Naive thymus-derived CD4-positive, alpha-beta T cell (primary cell): Measurements from ENCODE around the gene GATAD2B. TPM values are rescaled to one million over a fixed set of nuclear protein-coding genes. Genes with fewer than 3 reads are reported as not detected.

Experiments
- ATAC-seq: fragments of 150-1000 bp; cut with Tn5 transposase; 2 replicates; pipeline ENCODE4 v1.10.0; 2021; ENCODE audit warnings: mild to moderate bottlenecking, moderate library complexity
- CTCF ChIA-PET: fragments of 350-600 bp; sonication (Branson Sonifier 250); formaldehyde crosslinking; loops from one replicate; lab custom pipeline; 2021; ENCODE audit warnings: antibody characterized with exemption; lab: Charles Lee
- POLR2A ChIA-PET: fragments of 350-600 bp; sonication (Branson Sonifier 250); formaldehyde crosslinking; loops from one replicate; lab custom pipeline; 2021; ENCODE audit warnings: antibody characterized with exemption, inconsistent platforms; lab: Charles Lee
- DNase-seq, 9 donors: peaks; one replicate each; pipeline versions ENCODE4 v3.0.0 to v3.0.0-alpha.2; 2020 to 2022; ENCODE audit warnings: mixed read lengths in 1 of 9
- H3K27ac ChIP-seq: one replicate; pipeline ENCODE4 v1.7.0; 2013; ENCODE audit warnings: mild to moderate bottlenecking, low read depth, low read length, moderate library complexity
- H3K27me3 ChIP-seq, 2 donors: one replicate each; pipeline ENCODE4 v1.7.0; 2013; ENCODE audit warnings: low read length in 2 of 2, mild to moderate bottlenecking in 2 of 2, moderate library complexity in 2 of 2; ENCODE audit not compliant: control insufficient read depth in 2 of 2, insufficient read depth in 2 of 2
- H3K36me3 ChIP-seq, 3 experiments: 1 replicate in 2 of 3; 2 replicates in 1 of 3; pipeline ENCODE4 v1.7.0; 2013; ENCODE audit warnings: low read length in 3 of 3, mild to moderate bottlenecking in 3 of 3, moderate library complexity in 1 of 3; ENCODE audit not compliant: insufficient read depth in 3 of 3, control insufficient read depth in 2 of 3
- H3K4me1 ChIP-seq, 2 donors: one replicate each; pipeline ENCODE4 v1.7.0; 2013; ENCODE audit warnings: low read length in 2 of 2, mild to moderate bottlenecking in 2 of 2, moderate library complexity in 1 of 2; ENCODE audit not compliant: control insufficient read depth in 2 of 2, insufficient read depth in 2 of 2
- H3K4me3 ChIP-seq: 2 replicates; pipeline ENCODE4 v1.7.0; 2013; ENCODE audit warnings: mild to moderate bottlenecking, low read length
- H3K9me3 ChIP-seq, 3 experiments: 1 replicate in 2 of 3; 2 replicates in 1 of 3; pipeline ENCODE4 v1.7.0; 2013; ENCODE audit warnings: low read length in 3 of 3; ENCODE audit not compliant: control insufficient read depth in 2 of 3
- H3K27ac Mint-ChIP-seq, 9 donors: one replicate each; pipeline ENCODE4 v1.8.0; 2020 to 2022; ENCODE audit warnings: mixed read lengths in 9 of 9, mild to moderate bottlenecking in 8 of 9, moderate library complexity in 5 of 9, inconsistent platforms in 2 of 9
- H3K27me3 Mint-ChIP-seq, 5 donors: one replicate each; pipeline ENCODE4 v1.8.0; 2021 to 2022; ENCODE audit warnings: mixed read lengths in 5 of 5, mild to moderate bottlenecking in 1 of 5
- H3K36me3 Mint-ChIP-seq, 5 donors: one replicate each; pipeline ENCODE4 v1.8.0; 2020 to 2022; ENCODE audit warnings: mixed read lengths in 5 of 5, mild to moderate bottlenecking in 3 of 5, inconsistent platforms in 1 of 5
- H3K4me1 Mint-ChIP-seq, 7 donors: one replicate each; pipeline ENCODE4 v1.8.0; 2020 to 2022; ENCODE audit warnings: mixed read lengths in 7 of 7, mild to moderate bottlenecking in 3 of 7, inconsistent platforms in 1 of 7
- H3K4me3 Mint-ChIP-seq, 10 donors: one replicate each; pipeline ENCODE4 v1.8.0; 2020 to 2022; ENCODE audit warnings: mild to moderate bottlenecking in 10 of 10, mixed read lengths in 10 of 10, moderate library complexity in 6 of 10, inconsistent platforms in 2 of 10
- H3K9me3 Mint-ChIP-seq, 11 donors: one replicate each; pipeline ENCODE4 v1.8.0; 2020 to 2022; ENCODE audit warnings: mixed read lengths in 11 of 11, mild to moderate bottlenecking in 4 of 11, inconsistent platforms in 1 of 11, moderate library complexity in 1 of 11
- intact Hi-C, 2 donors: fragments of 100-400 bp; cut with micrococcal nuclease; formaldehyde crosslinking; loops; one replicate each; pipeline ENCODE4 v1.15.1; 2023
- polyA plus RNA-seq, 2 donors: library from polyadenylated mRNA; unstranded; fragments of 300-500 nt; fragmentation: Illumina TruSeq; gene quantifications; one replicate each; pipeline ENCODE4 v1.2.3, GENCODE V29; 2021
- total RNA-seq, 6 experiments: library from RNA in 5 of 6; stranded (reverse) in 5 of 6; gene quantifications; 1 replicate in 5 of 6; 2 replicates in 1 of 6; pipeline ENCODE4 v1.2.3 and lab custom pipeline; 2021 to 2026

GATAD2B gene
- total and polyA plus RNA-seq, 7 experiments from 2014 or later = 4.8 to 102 (median 73.7) TPM

DNA sequence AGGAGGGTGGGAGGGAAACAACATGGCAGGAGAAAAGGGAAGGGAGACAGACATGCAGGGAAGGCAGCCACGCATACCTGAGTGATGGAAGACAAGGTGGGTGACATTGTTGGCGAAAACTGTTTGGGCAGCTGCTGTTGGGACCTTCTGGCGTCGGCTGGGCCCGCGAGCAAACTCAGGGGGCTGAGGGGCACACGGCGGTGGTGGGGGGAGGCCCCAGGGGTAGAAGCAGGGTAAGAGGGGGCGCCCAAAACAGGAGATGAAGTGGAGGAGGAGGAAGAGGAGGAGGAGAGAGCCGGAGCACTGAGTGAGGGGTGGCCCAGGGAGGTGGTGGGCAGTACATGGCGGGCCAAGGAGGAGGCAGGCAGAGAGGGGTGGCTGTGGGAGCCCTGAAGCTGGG lies 28.4 kb upstream of the GATAD2B start:
- ATAC-seq = no peak
- peaks cover 17 to 28% of the 10 kb centered on the region in 2 donors for H3K4me1 ChIP-seq
- intact Hi-C loops = no loop called here
- H3K9me3 ChIP-seq = no peaks in the 10 kb centered on the region
- no peak overlapping the region for H3K4me3 ChIP-seq
- Mint-ChIP-seq H3K27ac (peak overlapping the region in 8 of 9 donors; percentile 2 to 89 (median 66)), H3K27me3 (no peaks in the 10 kb centered on the region), H3K9me3 (no peaks in the 10 kb centered on the region), H3K4me1 (peaks cover 19 to 45% (median 32%) of the 10 kb centered on the region in 7 donors), H3K36me3 (peaks cover 0 to 36% (median 20%) of the 10 kb centered on the region in 5 donors), H3K4me3 (peak overlapping the region in 1 of 10 donors; percentile 41)
- CTCF ChIA-PET = no interaction called here
- POLR2A ChIA-PET = no interaction called here
- no peaks in the 10 kb centered on the region for H3K27me3 ChIP-seq
- DNase-seq = no peak
- H3K36me3 ChIP-seq = peaks cover 27 to 72% (median 41%) of the 10 kb centered on the region in 3 experiments
- no peak overlapping the region for H3K27ac ChIP-seq

DNA sequence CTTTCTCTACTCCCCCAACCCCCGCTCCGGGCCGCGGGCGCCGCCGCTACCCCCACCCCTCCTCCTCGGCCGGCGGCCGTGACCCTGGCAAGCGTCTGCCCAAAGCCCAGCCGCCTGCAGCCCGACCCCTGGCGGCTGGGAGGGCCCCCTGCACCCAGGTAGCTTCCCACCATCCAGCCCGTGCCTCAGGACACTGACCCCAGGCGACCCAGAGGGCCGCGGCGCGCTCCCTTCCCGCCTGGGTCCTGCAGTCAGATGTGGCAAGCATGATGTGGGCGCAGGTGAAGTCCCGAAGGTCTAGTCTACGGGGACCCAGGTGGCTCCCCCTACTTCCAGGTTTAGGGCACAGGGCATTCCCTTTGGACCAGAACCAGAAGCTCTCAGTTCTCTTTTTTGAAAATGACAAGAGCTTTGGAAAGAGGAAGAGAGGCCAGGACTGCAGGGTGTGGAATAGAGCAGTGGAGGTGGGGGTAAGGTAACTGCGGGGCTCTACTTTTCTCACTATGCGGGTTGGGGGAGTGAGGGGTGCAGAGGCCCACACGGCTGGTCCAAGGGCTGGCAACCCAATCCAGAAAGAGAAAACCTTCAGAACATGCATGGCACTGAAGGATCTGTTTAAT lies 24.0 kb upstream of the GATAD2B start, which contains the start of gene DENND4B:
TSS of gene DENND4B (minus strand) at position 97 of the 620 bp plus-strand sequence. CDS start 2,344 bp downstream, outside the sequence.
- Mint-ChIP-seq H3K9me3 (peaks cover 0 to 6% (median 0%) of the 10 kb centered on the region in 11 donors), H3K4me3 (peak within 1 kb of the TSS; percentile 93 to 99 (median 96)), H3K36me3 (peaks cover 0 to 33% (median 19%) of the 10 kb centered on the region in 5 donors), H3K27ac (peak within 1 kb of the TSS; percentile 90 to 98 (median 96)), H3K27me3 (no peaks in the 10 kb centered on the region), H3K4me1 (peaks cover 20 to 44% (median 39%) of the 10 kb centered on the region in 7 donors)
- H3K27ac ChIP-seq = peak within 1 kb of the TSS; percentile 89
- peaks cover 19 to 66% (median 33%) of the 10 kb centered on the region in 3 experiments for H3K36me3 ChIP-seq
- CTCF ChIA-PET = interaction anchor here (0.7 to 3.6 kb wide), 13 partner anchors 10 to 150 kb away, joined by 3 to 36 read pairs (median 5); partner anchors contain the start of genes CREB3L4, CRTC2, GATAD2B and JTB
- peak; percentile 55 to 85 (median 68) for DNase-seq
- peak; percentile 75 for ATAC-seq
- H3K9me3 ChIP-seq = no peaks in the 10 kb centered on the region
- peak within 1 kb of the TSS; percentile 94 for H3K4me3 ChIP-seq
- no peaks in the 10 kb centered on the region for H3K27me3 ChIP-seq
- POLR2A ChIA-PET = interaction anchor here (0.6 to 7.3 kb wide), 17 partner anchors 9 to 321 kb away, joined by 3 to 159 read pairs (median 8); partner anchors contain the start of genes CREB3L4, CRTC2, GATAD2B and JTB
- intact Hi-C loops = loop anchor here (1.0 to 2.0 kb wide), 6 partner anchors 11 to 149 kb away; partner anchors contain the start of genes CRTC2 (in 1 of the 2) and JTB (in 1 of the 2)
- H3K4me1 ChIP-seq = peaks cover 23 to 25% of the 10 kb centered on the region in 2 donors

DNA sequence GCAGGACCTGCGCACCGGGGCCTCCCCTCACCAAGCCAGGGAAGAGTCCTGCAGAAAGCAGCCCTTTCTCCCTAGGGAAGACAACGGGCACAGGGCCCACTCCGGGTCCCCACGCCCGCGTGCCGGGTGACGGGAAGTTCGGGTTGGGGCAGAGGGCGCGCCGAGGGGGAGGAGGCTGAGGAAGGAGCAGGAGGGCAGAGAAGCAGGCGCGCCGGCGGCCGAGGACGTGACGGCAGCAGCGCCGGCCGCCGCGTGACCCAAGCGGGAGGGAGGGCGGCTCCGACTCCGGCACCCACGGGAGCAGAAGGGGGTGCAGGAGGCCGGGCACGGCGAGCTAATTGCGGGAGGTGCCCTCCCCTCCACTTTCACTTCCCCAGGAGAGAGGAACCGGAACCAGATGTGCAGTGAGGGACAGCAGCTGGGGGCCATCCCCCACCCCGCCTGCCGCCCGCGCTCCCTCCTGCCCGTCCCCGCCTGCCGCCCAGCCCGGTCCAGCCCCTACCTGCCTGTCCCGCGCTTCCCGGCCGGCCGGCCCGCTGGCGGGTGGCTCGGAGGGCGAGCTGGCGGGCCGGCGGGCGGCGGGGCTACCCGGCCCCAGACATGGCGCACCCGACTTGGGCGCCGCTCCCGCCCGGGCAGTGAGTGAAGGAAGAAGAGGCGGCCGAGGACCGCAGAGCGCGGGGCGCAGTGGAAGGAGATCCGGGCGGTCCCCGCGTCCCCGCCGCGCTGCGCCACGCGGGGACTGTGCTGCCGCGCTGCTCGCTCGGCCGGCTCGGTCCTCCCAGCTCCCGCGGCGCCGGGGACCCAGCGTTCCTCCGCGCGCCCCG lies 23.2 kb upstream of the GATAD2B start:
- H3K36me3 ChIP-seq = peaks cover 15 to 66% (median 31%) of the 10 kb centered on the region in 3 experiments
- H3K27me3 ChIP-seq = no peaks in the 10 kb centered on the region
- DNase-seq (peak; percentile 56 to 77 (median 66)), ATAC-seq (peak; percentile 74)
- peak overlapping the region; percentile 94 for H3K4me3 ChIP-seq
- intact Hi-C loops = loop anchor here (1.0 to 2.0 kb wide), 11 partner anchors 11 to 149 kb away; partner anchors contain the start of genes CREB3L4 (in 1 of the 2), CRTC2 (in 1 of the 2), JTB (in 1 of the 2) and RAB13 (in 1 of the 2)
- Mint-ChIP-seq H3K4me1 (peaks cover 20 to 48% (median 43%) of the 10 kb centered on the region in 7 donors), H3K27ac (peak overlapping the region; percentile 90 to 98 (median 96)), H3K27me3 (no peaks in the 10 kb centered on the region), H3K4me3 (peak overlapping the region; percentile 93 to 99 (median 96)), H3K9me3 (peaks cover 0 to 6% (median 0%) of the 10 kb centered on the region in 11 donors), H3K36me3 (peaks cover 0 to 37% (median 18%) of the 10 kb centered on the region in 5 donors)
- ChIA-PET POLR2A (interaction anchor here (0.5 to 7.3 kb wide), 23 partner anchors 9 to 389 kb away, joined by 3 to 159 read pairs (median 4); partner anchors contain the start of genes CREB3L4, CRTC2, GATAD2B and JTB), CTCF (interaction anchor here (0.7 to 3.6 kb wide), 15 partner anchors 9 to 150 kb away, joined by 3 to 36 read pairs (median 5); partner anchors contain the start of genes CREB3L4, CRTC2, GATAD2B and JTB)
- H3K27ac ChIP-seq = peak overlapping the region; percentile 89
- H3K4me1 ChIP-seq = peaks cover 23 to 25% of the 10 kb centered on the region in 2 donors
- H3K9me3 ChIP-seq = no peaks in the 10 kb centered on the region

DNA sequence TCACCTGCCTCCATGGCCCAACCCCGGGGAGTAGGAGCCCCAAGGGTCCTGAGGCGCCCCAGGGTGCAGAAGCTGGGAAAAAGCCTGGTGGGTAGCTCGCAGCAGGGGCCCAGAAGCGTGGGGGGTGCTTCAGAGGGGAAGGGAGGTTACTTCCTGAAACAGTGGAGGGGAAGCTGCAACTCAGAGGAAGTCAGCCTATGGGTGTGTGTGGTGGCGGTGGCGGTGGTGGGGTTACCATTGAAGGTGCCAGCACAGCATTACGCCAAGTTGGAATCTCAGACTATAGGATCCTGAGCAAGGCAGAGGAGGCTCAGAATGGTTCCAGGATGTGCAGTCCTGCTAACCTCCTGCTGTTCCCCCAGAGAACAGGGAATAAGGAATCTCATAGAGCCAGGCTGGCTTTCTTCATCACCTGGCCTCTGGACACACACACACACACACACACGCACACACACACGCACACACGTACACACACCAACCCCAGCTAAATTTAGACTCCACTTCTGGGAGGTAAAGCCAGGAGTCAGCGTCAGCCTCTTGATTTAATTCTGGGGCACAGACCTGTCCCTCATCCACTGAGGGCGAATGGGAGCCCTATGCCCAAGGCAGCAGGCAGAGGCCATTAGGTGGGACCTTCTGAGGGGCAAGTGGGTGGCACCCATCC lies 22.5 kb upstream of the GATAD2B start:
- Histone ChIP-seq H3K36me3 (peaks cover 8 to 66% (median 25%) of the 10 kb centered on the region in 3 experiments), H3K27me3 (no peaks in the 10 kb centered on the region), H3K4me3 (peak overlapping the region; percentile 94), H3K4me1 (peaks cover 23 to 25% of the 10 kb centered on the region in 2 donors), H3K27ac (peak overlapping the region; percentile 89), H3K9me3 (no peaks in the 10 kb centered on the region)
- CTCF ChIA-PET = interaction anchor here (0.6 to 3.6 kb wide), 10 partner anchors 11 to 207 kb away, joined by 3 to 36 read pairs (median 7); partner anchors contain the start of genes CREB3L4, CRTC2, RAB13 and SLC39A1
- H3K27me3 Mint-ChIP-seq = no peaks in the 10 kb centered on the region
- DNase-seq = peak; percentile 58 to 88 (median 85)
- ATAC-seq = peak; percentile 77
- H3K27ac Mint-ChIP-seq = peak overlapping the region; percentile 90 to 98 (median 96)
- peaks cover 21 to 46% (median 40%) of the 10 kb centered on the region in 7 donors for H3K4me1 Mint-ChIP-seq
- H3K4me3 Mint-ChIP-seq = peak overlapping the region; percentile 93 to 99 (median 96)
- peaks cover 0 to 6% (median 0%) of the 10 kb centered on the region in 11 donors for H3K9me3 Mint-ChIP-seq
- intact Hi-C loops = loop anchor here (1.0 kb wide), 7 partner anchors 18 to 148 kb away; partner anchors contain the start of genes CREB3L4 (in 1 of the 2), RAB13 (in 1 of the 2), RPS27 (in 1 of the 2) and SLC39A1 (in 1 of the 2)
- H3K36me3 Mint-ChIP-seq = peaks cover 4 to 35% (median 11%) of the 10 kb centered on the region in 5 donors
- POLR2A ChIA-PET = interaction anchor here (0.5 to 7.3 kb wide), 26 partner anchors 8 to 390 kb away, joined by 3 to 159 read pairs (median 5); partner anchors contain the start of genes CREB3L4, CRTC2, GATAD2B and JTB

DNA sequence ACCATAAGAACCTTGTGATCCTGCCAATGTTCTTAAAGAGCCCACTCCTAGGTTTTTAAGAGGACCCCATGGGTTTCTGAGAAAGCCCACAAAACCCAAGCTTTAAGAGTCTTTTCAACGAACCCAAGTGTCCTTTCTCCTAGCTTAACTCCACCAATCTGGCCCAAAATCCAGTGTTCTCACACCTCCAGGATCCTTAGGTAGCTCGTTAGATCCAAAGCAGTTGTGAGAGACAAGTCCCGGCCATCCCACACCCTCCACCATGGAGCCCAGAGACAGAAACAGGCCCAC lies 22.0 kb upstream of the GATAD2B start:
- Mint-ChIP-seq H3K4me3 (peak overlapping the region; percentile 93 to 99 (median 96)), H3K36me3 (peaks cover 7 to 36% (median 9%) of the 10 kb centered on the region in 5 donors), H3K27ac (peak overlapping the region; percentile 90 to 98 (median 96)), H3K4me1 (peaks cover 20 to 49% (median 41%) of the 10 kb centered on the region in 7 donors), H3K9me3 (peaks cover 0 to 6% (median 0%) of the 10 kb centered on the region in 11 donors), H3K27me3 (no peaks in the 10 kb centered on the region)
- H3K4me1 ChIP-seq = peaks cover 23 to 25% of the 10 kb centered on the region in 2 donors
- intact Hi-C loops = loop anchor here (1.0 kb wide), 7 partner anchors 19 to 147 kb away; partner anchors contain the start of genes CREB3L4 (in 1 of the 2), RAB13 (in 1 of the 2), RPS27 (in 1 of the 2) and SLC39A1 (in 1 of the 2)
- ATAC-seq (no peak), DNase-seq (no peak)
- H3K27me3 ChIP-seq = no peaks in the 10 kb centered on the region
- H3K9me3 ChIP-seq = no peaks in the 10 kb centered on the region
- POLR2A ChIA-PET = interaction anchor here (0.7 to 7.3 kb wide), 21 partner anchors 9 to 390 kb away, joined by 3 to 159 read pairs (median 6); partner anchors contain the start of genes CREB3L4, CRTC2, GATAD2B and JTB
- peak overlapping the region; percentile 89 for H3K27ac ChIP-seq
- CTCF ChIA-PET = interaction anchor here (0.6 to 3.6 kb wide), 10 partner anchors 12 to 206 kb away, joined by 3 to 36 read pairs (median 6); partner anchors contain the start of genes CREB3L4, CRTC2, JTB and RAB13
- H3K36me3 ChIP-seq = peaks cover 6 to 66% (median 21%) of the 10 kb centered on the region in 3 experiments
- H3K4me3 ChIP-seq = peak overlapping the region; percentile 94
